DMS53 treated with DMSO at 0.1 percent for 48 hours (cell line): ENCODE results near the gene LIPK.
"Not testable (repeated sequence)": the region's sequence is repeated elsewhere in the genome, so short reads cannot be mapped to it uniquely, and the experiment has no call there.

Experiments used
- DNase-seq: peaks from one replicate; lab custom pipeline; 2025; ENCODE audit not compliant: unreplicated experiment; lab: John Stamatoyannopoulos, UW

The LIPK gene

GRCh38 chr10:88705958-88706357, at the start of gene LIPK:
Gene LIPK, plus strand, starts transcription at chr10:88706249. Its CDS starts 18,295 bp downstream, at chr10:88724544.
- no peak for DNase-seq

- no peak for DNase-seq
Measured at GRCh38 chr10:88657901-88658300, 48.1 kb upstream of the LIPK start.

GRCh38 chr10:88659725-88660597, 46.1 kb upstream of the LIPK start:
- DNase-seq = no peak

GRCh38 chr10:88660598-88660884, 45.5 kb upstream of the LIPK start:
- DNase-seq = no peak

- peak; percentile 56 for DNase-seq
Measured at GRCh38 chr10:88661018-88661417, 45.0 kb upstream of the LIPK start.

GRCh38 chr10:88661577-88661976, 44.5 kb upstream of the LIPK start:
- DNase-seq = no peak

GRCh38 chr10:88663153-88663552, 42.9 kb upstream of the LIPK start:
- not testable (repeated sequence) for DNase-seq

- DNase-seq = no peak
Measured at GRCh38 chr10:88664142-88664541, 41.9 kb upstream of the LIPK start, which contains the start of gene LIPF. Gene LIPF, plus strand, starts transcription at chr10:88664442. Its CDS starts 2,856 bp downstream, at chr10:88667298.

- DNase-seq = no peak
Measured at GRCh38 chr10:88668465-88668864, 37.6 kb upstream of the LIPK start.

GRCh38 chr10:88670497-88670896, 35.6 kb upstream of the LIPK start:
- no peak for DNase-seq

GRCh38 chr10:88672041-88672440, 34.0 kb upstream of the LIPK start:
- DNase-seq = peak; percentile 20

GRCh38 chr10:88676283-88677060, 29.6 kb upstream of the LIPK start:
- no peak for DNase-seq

- no peak for DNase-seq
Measured at GRCh38 chr10:88680958-88681357, 25.1 kb upstream of the LIPK start.

GRCh38 chr10:88682491-88682890, 23.6 kb upstream of the LIPK start:
- no peak for DNase-seq

- peak; percentile 61 for DNase-seq
Measured at GRCh38 chr10:88687853-88688467, 18.1 kb upstream of the LIPK start.

- DNase-seq = no peak
Measured at GRCh38 chr10:88689366-88689765, 16.7 kb upstream of the LIPK start.

- DNase-seq = no peak
Measured at GRCh38 chr10:88693392-88694020, 12.5 kb upstream of the LIPK start.

- DNase-seq = peak; percentile 97
Measured at GRCh38 chr10:88702848-88703597, 3.0 kb upstream of the LIPK start.

- DNase-seq = peak; percentile 29
Measured at GRCh38 chr10:88707429-88708155, 1.5 kb downstream of the LIPK start.

- not testable (repeated sequence) for DNase-seq
Measured at GRCh38 chr10:88709361-88709760, 3.3 kb downstream of the LIPK start.
